GM12891 (cell line): ENCODE measurements around the gene BMS1.

Experiments
- POLR2A ChIP-seq: IDR thresholded peaks from 2 replicates; pipeline ENCODE4 v1.6.1; 2011; ENCODE audit warnings: low read depth, low read length, control low read depth
- POLR2AphosphoS5 ChIP-seq: IDR thresholded peaks from 2 replicates; pipeline ENCODE4 v1.6.1; 2011; ENCODE audit warnings: low read depth, low read length, control low read depth
- SPI1 ChIP-seq: IDR thresholded peaks from 2 replicates; pipeline ENCODE4 v1.6.1; 2011; ENCODE audit warnings: low read depth, low read length, control low read depth
- TAF1 ChIP-seq: IDR thresholded peaks from 2 replicates; pipeline ENCODE4 v1.6.1; 2011; ENCODE audit warnings: low read depth, low read length, control low read depth

DNA sequence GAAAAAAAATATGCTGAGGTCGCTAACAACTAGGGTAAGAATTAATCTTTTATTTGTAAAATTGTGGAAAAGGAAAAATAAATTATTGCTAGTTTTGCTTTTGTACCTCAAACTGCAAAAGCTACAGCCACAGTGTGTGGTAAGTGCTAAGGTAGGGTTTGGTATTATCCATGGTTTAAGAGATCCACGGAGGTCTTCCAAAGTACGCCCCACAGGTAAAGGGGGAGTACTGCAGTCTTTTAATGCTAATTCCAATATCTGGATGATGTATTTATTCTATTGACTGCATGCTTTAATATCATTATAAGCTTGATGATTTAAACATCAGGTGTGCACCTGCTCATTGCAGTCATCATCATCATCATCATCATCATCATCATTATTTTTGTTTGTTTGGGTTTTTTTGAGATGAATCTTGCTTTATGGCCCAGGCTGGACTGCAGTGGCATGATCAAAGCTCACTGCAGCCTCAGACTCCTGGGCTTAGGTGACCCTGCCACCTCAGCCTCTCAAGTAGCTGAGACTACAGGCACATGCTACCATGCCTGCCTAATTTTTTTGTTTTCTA is 38.4 kb upstream of the BMS1 start:
- TF ChIP-seq TAF1 (no peak), SPI1 (no peak), POLR2AphosphoS5 (no peak), POLR2A (no peak)
